Measurements from ENCODE around the gene PCNX2. TPM values are rescaled to one million over a fixed set of nuclear protein-coding genes. Genes with fewer than 3 reads are reported as not detected.
A peak's percentile ranks its signal among the peaks of the same experiment; 100 is the strongest.
"Not testable (repeated sequence)": the region's sequence is repeated elsewhere in the genome, so short reads cannot be mapped to it uniquely, and the experiment has no call there.

PCNX2 gene
- total and polyA plus RNA-seq, 8 donors: 5.5 to 25.9 (median 8.7) TPM

- intact Hi-C loops (cut with DNase I): no loop called here
- FAIRE-seq (no peak), ATAC-seq (no peak), DNase-seq (no peak)
- H3K4me3 ChIP-seq: no peak overlapping the region
- TF ChIP-seq, protein P1, sequence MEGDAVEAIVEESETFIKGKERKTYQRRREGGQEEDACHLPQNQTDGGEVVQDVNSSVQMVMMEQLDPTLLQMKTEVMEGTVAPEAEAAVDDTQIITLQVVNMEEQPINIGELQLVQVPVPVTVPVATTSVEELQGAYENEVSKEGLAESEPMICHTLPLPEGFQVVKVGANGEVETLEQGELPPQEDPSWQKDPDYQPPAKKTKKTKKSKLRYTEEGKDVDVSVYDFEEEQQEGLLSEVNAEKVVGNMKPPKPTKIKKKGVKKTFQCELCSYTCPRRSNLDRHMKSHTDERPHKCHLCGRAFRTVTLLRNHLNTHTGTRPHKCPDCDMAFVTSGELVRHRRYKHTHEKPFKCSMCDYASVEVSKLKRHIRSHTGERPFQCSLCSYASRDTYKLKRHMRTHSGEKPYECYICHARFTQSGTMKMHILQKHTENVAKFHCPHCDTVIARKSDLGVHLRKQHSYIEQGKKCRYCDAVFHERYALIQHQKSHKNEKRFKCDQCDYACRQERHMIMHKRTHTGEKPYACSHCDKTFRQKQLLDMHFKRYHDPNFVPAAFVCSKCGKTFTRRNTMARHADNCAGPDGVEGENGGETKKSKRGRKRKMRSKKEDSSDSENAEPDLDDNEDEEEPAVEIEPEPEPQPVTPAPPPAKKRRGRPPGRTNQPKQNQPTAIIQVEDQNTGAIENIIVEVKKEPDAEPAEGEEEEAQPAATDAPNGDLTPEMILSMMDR (IDR thresholded peaks at IDR 0.05): no peak
- H3K27ac ChIP-seq: peak overlapping the region in 2 of 4 donors; percentile 16 to 30
- WGBS, 2 donors: 67 to 71% methylated on average over 11 of the region's 11 CpGs
- no peaks in the 10 kb centered on the region for H3K4me1 ChIP-seq
- no peaks in the 10 kb centered on the region for H3K9me3 ChIP-seq
- no peaks in the 10 kb centered on the region for H3K27me3 ChIP-seq
- H3K36me3 ChIP-seq: no peaks in the 10 kb centered on the region
Measured at GRCh38 chr1:233086961-233087881, 208.3 kb downstream of the PCNX2 start.

DNA sequence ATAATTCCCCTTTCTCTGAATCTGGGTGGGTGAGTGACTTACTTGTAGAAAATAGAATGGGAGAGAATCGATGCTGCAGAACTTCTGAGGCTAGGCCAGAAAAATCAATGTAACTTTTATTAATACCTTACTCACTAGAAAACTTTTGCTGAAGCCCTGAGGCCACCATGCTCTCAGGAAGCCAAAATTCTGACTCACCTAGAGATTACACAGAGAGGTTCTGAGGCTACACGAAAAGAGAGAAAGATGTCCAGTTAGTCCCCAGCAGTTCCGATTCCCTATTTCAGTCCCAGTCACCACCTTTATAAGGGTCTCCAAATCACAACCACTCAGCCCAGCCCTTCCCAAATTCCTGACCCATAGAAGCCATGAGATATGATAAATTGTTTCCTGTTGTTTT, 210.0 kb downstream of the PCNX2 start:
- WGBS, 2 donors: 92 to 93% methylated on average over 3 of the region's 3 CpGs

DNA sequence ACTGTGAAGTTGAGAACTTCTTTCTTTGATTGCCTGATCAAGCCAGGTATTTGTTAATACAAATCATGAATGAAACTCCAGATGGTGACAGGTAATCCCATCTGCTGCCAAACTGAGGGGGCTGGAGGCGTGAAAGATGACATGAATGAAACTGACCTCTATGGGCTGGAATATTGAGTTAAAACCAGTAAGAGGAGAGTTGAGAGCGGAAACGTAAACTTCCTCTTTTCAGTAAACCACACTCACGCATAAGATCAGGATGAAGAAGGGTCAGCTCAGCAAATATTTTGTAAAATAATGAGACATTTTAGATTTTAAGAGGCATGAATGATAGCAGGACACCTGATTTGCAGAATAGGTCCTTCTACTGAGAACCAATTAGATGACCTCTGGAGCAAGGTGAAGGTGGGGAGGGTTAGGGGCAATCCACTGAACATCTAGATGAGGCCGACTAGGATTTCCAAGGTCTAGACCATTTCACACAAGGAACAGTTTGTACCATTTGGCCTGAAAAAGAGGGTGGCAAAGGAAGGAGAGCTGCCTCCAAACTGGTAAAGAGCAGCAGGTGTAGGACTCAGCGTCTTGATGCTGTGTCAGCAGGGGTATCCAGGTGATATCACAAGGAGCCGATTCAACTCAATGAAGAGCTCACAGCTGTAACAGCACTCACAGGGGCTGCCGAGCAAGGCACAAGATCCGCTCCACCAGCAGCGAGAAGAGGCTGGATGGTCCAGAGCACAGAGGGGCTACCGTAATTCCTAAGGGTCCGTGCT, 212.6 kb downstream of the PCNX2 start:
- Histone ChIP-seq H3K27me3 (no peaks in the 10 kb centered on the region), H3K9me3 (no peaks in the 10 kb centered on the region), H3K4me3 (no peak overlapping the region), H3K27ac (no peak overlapping the region), H3K4me1 (no peaks in the 10 kb centered on the region), H3K36me3 (no peaks in the 10 kb centered on the region)
- no peak for FAIRE-seq
- TF ChIP-seq, protein P1 (IDR thresholded peaks at IDR 0.05): no peak
- WGBS, 2 donors: 94 to 96% methylated on average over 12 of the region's 12 CpGs
- intact Hi-C loops (cut with DNase I): no loop called here
- no peak for ATAC-seq
- no peak for DNase-seq

More for the DNA sequence above, 210.0 kb downstream of the PCNX2 start:
- intact Hi-C loops (cut with DNase I): no loop called here
- Histone ChIP-seq H3K4me1 (no peaks in the 10 kb centered on the region), H3K4me3 (no peak overlapping the region), H3K27ac (no peak overlapping the region), H3K9me3 (no peaks in the 10 kb centered on the region), H3K27me3 (no peaks in the 10 kb centered on the region), H3K36me3 (no peaks in the 10 kb centered on the region)
- no peak for ATAC-seq
- no peak for FAIRE-seq
- TF ChIP-seq, protein P1 (IDR thresholded peaks at IDR 0.05): no peak
- DNase-seq: no peak

GRCh38 chr1:233081735-233082134, 213.8 kb downstream of the PCNX2 start:
- Histone ChIP-seq H3K27ac (no peak overlapping the region), H3K4me1 (no peaks in the 10 kb centered on the region), H3K36me3 (no peaks in the 10 kb centered on the region), H3K27me3 (no peaks in the 10 kb centered on the region), H3K4me3 (no peak overlapping the region), H3K9me3 (no peaks in the 10 kb centered on the region)
- FAIRE-seq (no peak), ATAC-seq (peak in 3 of 4 donors; percentile 34 to 66 (median 49)), DNase-seq (no peak)
- TF ChIP-seq, protein P1 (IDR thresholded peaks at IDR 0.05): no peak
- intact Hi-C loops (cut with DNase I): no loop called here
- 22 to 27% methylated on average over 2 of the region's 2 CpGs for WGBS, 2 donors

- intact Hi-C loops (cut with DNase I); H3K9me3 ChIP-seq; H3K4me1 ChIP-seq; H3K36me3 ChIP-seq; H3K4me3 ChIP-seq; ATAC-seq; H3K27ac ChIP-seq; H3K27me3 ChIP-seq; FAIRE-seq; DNase-seq: not testable (repeated sequence)
- WGBS, 2 donors: 92 to 96% methylated on average over 4 of the region's 4 CpGs
Measured at GRCh38 chr1:233080827-233081226, 214.7 kb downstream of the PCNX2 start.
